Endothelial cell of umbilical vein (primary cell): ENCODE results near the gene TMEM94. TPM values are rescaled to one million over a fixed set of nuclear protein-coding genes. Genes with fewer than 3 reads are reported as not detected.
"Not testable (repeated sequence)": the region's sequence is repeated elsewhere in the genome, so short reads cannot be mapped to it uniquely, and the experiment has no call there.

Experiments used
- BruUV-seq: library from RNA; stranded (reverse); fragments of 400-500 nt; replicated peaks from 2 replicates; lab custom pipeline; 2021; lab: Mats Ljungman, UMichigan
- CTCF ChIA-PET: fragments of 300-600, 350-600 bp; sonication (Branson Sonifier 250); formaldehyde crosslinking; loops from one replicate; lab custom pipeline; 2021; ENCODE audit warnings: antibody characterized with exemption, inconsistent platforms; lab: Charles Lee
- POLR2A ChIA-PET: fragments of 300-600, 350-600 bp; sonication (Branson Sonifier 250); formaldehyde crosslinking; loops from one replicate; lab custom pipeline; 2021; ENCODE audit warnings: antibody characterized with exemption, inconsistent platforms; lab: Charles Lee
- DNase-seq: peaks from one replicate; pipeline ENCODE4 v3.0.0-alpha.2; 2011; ENCODE audit warnings: low read depth, low spot score
- FAIRE-seq: peaks from 2 replicates; lab custom pipeline; 2011; peaks lifted over from hg19 to GRCh38; lab: Jason Lieb, UNC
- H2AFZ ChIP-seq: 2 replicates; pipeline ENCODE4 v1.6.0; 2012; ENCODE audit warnings: low read depth, low read length, control low read depth, inconsistent platforms
- H3K27ac ChIP-seq: 2 replicates; pipeline ENCODE4 v1.5.1; 2011; ENCODE audit warnings: low read depth, mild to moderate bottlenecking, control low read depth, low read length, moderate library complexity; ENCODE audit not compliant: insufficient read depth
- H3K27me3 ChIP-seq, 2 experiments: 2 replicates each; pipeline versions ENCODE4 v1.6.0 to v1.6.1; 2011; ENCODE audit warnings: low read length in 2 of 2, mixed read lengths in 1 of 2; ENCODE audit not compliant: control insufficient read depth in 2 of 2, insufficient read depth in 2 of 2
- H3K36me3 ChIP-seq, 2 experiments: 2 replicates in 1 of 2; 3 replicates in 1 of 2; pipeline ENCODE4 v1.5.1; 2011; ENCODE audit warnings: low read length in 2 of 2, mild to moderate bottlenecking in 1 of 2, moderate library complexity in 1 of 2; ENCODE audit not compliant: control insufficient read depth in 2 of 2, insufficient read depth in 2 of 2; ENCODE audit errors: extremely low read depth in 1 of 2
- H3K4me1 ChIP-seq: 3 replicates; pipeline ENCODE4 v1.5.1; 2011; ENCODE audit warnings: mild to moderate bottlenecking, low read length; ENCODE audit not compliant: control insufficient read depth, insufficient read depth; ENCODE audit errors: extremely low read depth
- H3K4me2 ChIP-seq: 2 replicates; pipeline ENCODE4 v1.6.1; 2011; ENCODE audit warnings: low read length, control low read depth, mixed read lengths; ENCODE audit not compliant: insufficient read depth
- H3K4me3 ChIP-seq, 3 experiments: fragments of 200-600 bp in 1 of 3; sonication (generic), shearing (Covaris generic) in 1 of 3; replicated peaks in 1 of 3; 2 replicates each; pipeline ENCODE4 v1.5.1; 2011 to 2016; ENCODE audit warnings: control low read depth in 3 of 3, low read length in 3 of 3, mild to moderate bottlenecking in 2 of 3, inconsistent platforms in 1 of 3, low read depth in 1 of 3, moderate library complexity in 1 of 3; ENCODE audit not compliant: insufficient read depth in 1 of 3
- H3K79me2 ChIP-seq: 2 replicates; pipeline ENCODE4 v1.6.0; 2012; ENCODE audit warnings: low read length, inconsistent platforms; ENCODE audit not compliant: control insufficient read depth, insufficient read depth
- H3K9ac ChIP-seq: replicated peaks from 2 replicates; pipeline ENCODE3; 2011; ENCODE audit warnings: low read length, control low read depth; ENCODE audit not compliant: insufficient read depth; ENCODE audit errors: extremely low read depth
- H3K9me1 ChIP-seq: replicated peaks from 3 replicates; pipeline ENCODE4 v1.6.0; 2011; ENCODE audit warnings: mild to moderate bottlenecking, low read length; ENCODE audit not compliant: control insufficient read depth, insufficient read depth; ENCODE audit errors: extremely low read depth
- H3K9me3 ChIP-seq: replicated peaks from 2 replicates; pipeline ENCODE4 v1.5.1; 2012; ENCODE audit warnings: low read length, inconsistent platforms; ENCODE audit not compliant: control insufficient read depth, insufficient read depth
- H4K20me1 ChIP-seq: replicated peaks from 2 replicates; pipeline ENCODE3; 2011; ENCODE audit warnings: mild to moderate bottlenecking, low read length; ENCODE audit not compliant: control insufficient read depth, insufficient read depth; ENCODE audit errors: extremely low read depth
- CTCF ChIP-seq, 2 donors: IDR thresholded peaks; 1 replicate in 1 of 2; 2 replicates in 1 of 2; pipeline ENCODE4 v1.5.1; 2011; ENCODE audit warnings: low read length in 2 of 2, mild to moderate bottlenecking in 2 of 2, moderate library complexity in 2 of 2, control low read depth in 1 of 2, inconsistent platforms in 1 of 2, low read depth in 1 of 2; ENCODE audit not compliant: insufficient read depth in 1 of 2; ENCODE audit errors: extremely low read depth in 1 of 2
- EZH2 ChIP-seq: IDR thresholded peaks from 2 replicates; pipeline ENCODE4 v1.6.1; 2012; ENCODE audit warnings: borderline replicate concordance, low read depth, mild to moderate bottlenecking, moderate library complexity, low read length, inconsistent platforms; ENCODE audit not compliant: severe bottlenecking
- FOS ChIP-seq: IDR thresholded peaks from 2 replicates; pipeline ENCODE4 v1.6.1; 2011; ENCODE audit warnings: mild to moderate bottlenecking, low read length, moderate library complexity, borderline replicate concordance; ENCODE audit not compliant: insufficient read depth
- GATA2 ChIP-seq: IDR thresholded peaks from 2 replicates; pipeline ENCODE4 v1.7.0; 2011; ENCODE audit warnings: low read depth, mild to moderate bottlenecking, moderate library complexity, mixed read lengths, low read length; ENCODE audit not compliant: insufficient read length, insufficient read depth
- JUN ChIP-seq: IDR thresholded peaks from 2 replicates; pipeline ENCODE4 v1.6.1; 2011; ENCODE audit warnings: borderline replicate concordance, low read depth; ENCODE audit not compliant: insufficient read length, insufficient read depth
- MAX ChIP-seq: IDR thresholded peaks from 2 replicates; pipeline ENCODE4 v1.6.1; 2011; ENCODE audit not compliant: insufficient read depth, insufficient read length
- MYC ChIP-seq: IDR thresholded peaks from one replicate; pipeline ENCODE4 v1.6.1; 2011; ENCODE audit warnings: mild to moderate bottlenecking, low read depth, low read length
- POLR2A ChIP-seq: IDR thresholded peaks from 2 replicates; pipeline ENCODE4 v1.6.1; 2012; ENCODE audit warnings: low read depth, mild to moderate bottlenecking, control low read depth, low read length
- POLR2AphosphoS5 ChIP-seq: IDR thresholded peaks from 2 replicates; pipeline ENCODE4 v1.6.1; 2012; ENCODE audit warnings: low read depth, mild to moderate bottlenecking, control low read depth, low read length, moderate library complexity; ENCODE audit not compliant: insufficient read depth
- dilution Hi-C: fragments of 300-500 bp; cut with MboI; formaldehyde crosslinking; loops from one replicate; pipeline ENCODE4 v1.15.0; 2019; ENCODE audit warnings: low sequenced_read_pairs; ENCODE audit not compliant: extremely low pct_ligation_motif_present
- intact Hi-C: fragments of 100-400 bp; cut with micrococcal nuclease; formaldehyde crosslinking; loops from one replicate; pipeline ENCODE4 v1.10.0; 2022
- polyA plus RNA-seq, 4 experiments: library from polyadenylated mRNA; depleted of rRNA in 3 of 4; stranded (reverse) in 3 of 4; unstranded in 1 of 4; fragments of >200 nt; gene quantifications; 2 replicates each; pipeline versions ENCODE4 v1.2.1 to v1.2.3, GENCODE V29; 2011 to 2012; ENCODE audit warnings: missing spikeins in 1 of 4
- total RNA-seq: library from RNA; stranded (reverse); gene quantifications from 2 replicates; pipeline ENCODE4 v1.2.3, GENCODE V29; 2021

TMEM94 gene
- total and polyA plus RNA-seq, 2 donors (not counting 3 experiments of a cell fraction or from before 2014, with no cell fraction given) = 69.2 to 75.9 TPM

GRCh38 chr17:75454193-75454592, 2.2 kb upstream of the TMEM94 start:
- dilution Hi-C loops (no loop called here), intact Hi-C loops (no loop called here)
- FAIRE-seq (no peak), DNase-seq (no peak)
- Histone ChIP-seq H2AFZ (no peak overlapping the region), H4K20me1 (no peaks in the 10 kb centered on the region), H3K9ac (no peak overlapping the region), H3K27ac (no peak overlapping the region), H3K27me3 (no peaks in the 10 kb centered on the region), H3K36me3 (no peaks in the 10 kb centered on the region), H3K9me1 (no peaks in the 10 kb centered on the region), H3K9me3 (no peaks in the 10 kb centered on the region), H3K4me1 (peaks cover 13% of the 10 kb centered on the region), H3K4me3 (no peak overlapping the region), H3K4me2 (no peak overlapping the region), H3K79me2 (peaks cover 9% of the 10 kb centered on the region)
- ChIA-PET CTCF (interaction anchor here (0.7 to 1.4 kb wide), 2 partner anchors 20 to 42 kb away, joined by 3 read pairs; no protein-coding TSS in a partner anchor), POLR2A (interaction anchor here (1.3 kb wide), 1 partner anchor 10 kb away, joined by 3 read pairs; no protein-coding TSS in a partner anchor)
- TF ChIP-seq EZH2 (no peak), POLR2AphosphoS5 (no peak), CTCF (IDR thresholded peaks at IDR 0.05; ENCODE audit: extremely low read depth in 1 of 2, insufficient read depth in 1 of 2, low read depth in 1 of 2, low read length in 2 of 2) (no peak), MYC (no peak), GATA2 (no peak), FOS (no peak), JUN (no peak), MAX (no peak), POLR2A (no peak)
- BruUV-seq = no TSS peak

- H3K4me2 ChIP-seq, H3K4me3 ChIP-seq, H3K9me3 ChIP-seq, dilution Hi-C loops, H3K36me3 ChIP-seq, H4K20me1 ChIP-seq, intact Hi-C loops, H3K27ac ChIP-seq, FAIRE-seq, H3K27me3 ChIP-seq, BruUV-seq, H3K9ac ChIP-seq, DNase-seq, H3K9me1 ChIP-seq, H2AFZ ChIP-seq, H3K79me2 ChIP-seq: not testable (repeated sequence)
- CTCF ChIA-PET = interaction anchor here (1.4 kb wide), 1 partner anchor 20 kb away, joined by 3 read pairs; no protein-coding TSS in a partner anchor
- POLR2A ChIA-PET = interaction anchor here (1.3 kb wide), 1 partner anchor 10 kb away, joined by 3 read pairs; no protein-coding TSS in a partner anchor
- H3K4me1 ChIP-seq = peaks cover 13% of the 10 kb centered on the region
These were observed 1.8 kb upstream of the TMEM94 start for GRCh38 chr17:75454672-75455071.
